Stimulated activated memory B cell treated with anti-CD40 and anti-IgM and Interleukin-4, amounts not matched to agents 10 μg/mL and 1 μg/mL and 100 μg/mL, for 72 hours (primary cell): ENCODE data around the gene EBF3.

Source experiments
- ATAC-seq: fragments of 150-1000 bp; cut with Tn5 transposase; 2 replicates; pipeline ENCODE4 v1.10.0; 2021
- H3K27ac Mint-ChIP-seq: one replicate; pipeline ENCODE4 v1.8.0; 2022; ENCODE audit warnings: mild to moderate bottlenecking, mixed read lengths
- H3K27me3 Mint-ChIP-seq: one replicate; pipeline ENCODE4 v1.8.0; 2022; ENCODE audit warnings: mixed read lengths
- H3K36me3 Mint-ChIP-seq: one replicate; pipeline ENCODE4 v1.8.0; 2022; ENCODE audit warnings: mixed read lengths
- H3K4me1 Mint-ChIP-seq: one replicate; pipeline ENCODE4 v1.8.0; 2022; ENCODE audit warnings: mixed read lengths
- H3K4me3 Mint-ChIP-seq: one replicate; pipeline ENCODE4 v1.8.0; 2022; ENCODE audit warnings: mild to moderate bottlenecking, moderate library complexity, mixed read lengths
- H3K9me3 Mint-ChIP-seq: one replicate; pipeline ENCODE4 v1.8.0; 2022; ENCODE audit warnings: mixed read lengths

EBF3 gene

GRCh38 chr10:129891806-129892205 is 72.3 kb downstream of the EBF3 start:
- Mint-ChIP-seq H3K27ac (no peak overlapping the region), H3K4me3 (no peak overlapping the region), H3K27me3 (peaks cover 6% of the 10 kb centered on the region), H3K4me1 (no peaks in the 10 kb centered on the region), H3K36me3 (no peaks in the 10 kb centered on the region), H3K9me3 (no peaks in the 10 kb centered on the region)
- ATAC-seq: no peak

- Mint-ChIP-seq H3K27me3 (no peaks in the 10 kb centered on the region), H3K27ac (no peak overlapping the region), H3K36me3 (no peaks in the 10 kb centered on the region), H3K4me3 (no peak overlapping the region), H3K9me3 (no peaks in the 10 kb centered on the region), H3K4me1 (no peaks in the 10 kb centered on the region)
- no peak for ATAC-seq
These were observed 73.9 kb downstream of the EBF3 start for GRCh38 chr10:129890170-129890569.

GRCh38 chr10:129888784-129889616 is 75.1 kb downstream of the EBF3 start:
- Mint-ChIP-seq H3K36me3 (no peaks in the 10 kb centered on the region), H3K4me3 (no peak overlapping the region), H3K4me1 (no peaks in the 10 kb centered on the region), H3K9me3 (no peaks in the 10 kb centered on the region), H3K27ac (no peak overlapping the region), H3K27me3 (no peaks in the 10 kb centered on the region)
- ATAC-seq: peak; percentile 57

- ATAC-seq: no peak
- Mint-ChIP-seq H3K27me3 (no peaks in the 10 kb centered on the region), H3K4me3 (no peak overlapping the region), H3K36me3 (no peaks in the 10 kb centered on the region), H3K9me3 (no peaks in the 10 kb centered on the region), H3K27ac (no peak overlapping the region), H3K4me1 (no peaks in the 10 kb centered on the region)
These were observed 75.9 kb downstream of the EBF3 start for GRCh38 chr10:129887986-129888783.

GRCh38 chr10:129887381-129887905 is 76.6 kb downstream of the EBF3 start:
- no peak overlapping the region for H3K27ac Mint-ChIP-seq
- H3K4me3 Mint-ChIP-seq: no peak overlapping the region
- no peak for ATAC-seq
- H3K36me3 Mint-ChIP-seq: no peaks in the 10 kb centered on the region
- no peaks in the 10 kb centered on the region for H3K9me3 Mint-ChIP-seq
- H3K4me1 Mint-ChIP-seq: no peaks in the 10 kb centered on the region
- H3K27me3 Mint-ChIP-seq: no peaks in the 10 kb centered on the region

GRCh38 chr10:129886263-129886662 is 77.8 kb downstream of the EBF3 start:
- H3K4me3 Mint-ChIP-seq: no peak overlapping the region
- H3K27ac Mint-ChIP-seq: no peak overlapping the region
- no peaks in the 10 kb centered on the region for H3K9me3 Mint-ChIP-seq
- H3K27me3 Mint-ChIP-seq: no peaks in the 10 kb centered on the region
- no peaks in the 10 kb centered on the region for H3K36me3 Mint-ChIP-seq
- no peaks in the 10 kb centered on the region for H3K4me1 Mint-ChIP-seq
- no peak for ATAC-seq

- no peak overlapping the region for H3K4me3 Mint-ChIP-seq
- no peak overlapping the region for H3K27ac Mint-ChIP-seq
- H3K36me3 Mint-ChIP-seq: no peaks in the 10 kb centered on the region
- H3K27me3 Mint-ChIP-seq: no peaks in the 10 kb centered on the region
- no peaks in the 10 kb centered on the region for H3K9me3 Mint-ChIP-seq
- H3K4me1 Mint-ChIP-seq: no peaks in the 10 kb centered on the region
- ATAC-seq: no peak
These were observed 78.5 kb downstream of the EBF3 start for GRCh38 chr10:129885526-129885925.

GRCh38 chr10:129884398-129885078 is 79.5 kb downstream of the EBF3 start:
- H3K27me3 Mint-ChIP-seq: no peaks in the 10 kb centered on the region

GRCh38 chr10:129883626-129884397 is 80.3 kb downstream of the EBF3 start:
- no peaks in the 10 kb centered on the region for H3K9me3 Mint-ChIP-seq
- H3K27me3 Mint-ChIP-seq: no peaks in the 10 kb centered on the region
- H3K36me3 Mint-ChIP-seq: no peaks in the 10 kb centered on the region
- H3K4me3 Mint-ChIP-seq: no peak overlapping the region
- no peak overlapping the region for H3K27ac Mint-ChIP-seq
- ATAC-seq: no peak
- H3K4me1 Mint-ChIP-seq: no peaks in the 10 kb centered on the region

More at GRCh38 chr10:129884398-129885078, 79.5 kb downstream of the EBF3 start:
- no peak for ATAC-seq
- no peak overlapping the region for H3K4me3 Mint-ChIP-seq
- H3K9me3 Mint-ChIP-seq: no peaks in the 10 kb centered on the region
- no peak overlapping the region for H3K27ac Mint-ChIP-seq
- no peaks in the 10 kb centered on the region for H3K4me1 Mint-ChIP-seq
- no peaks in the 10 kb centered on the region for H3K36me3 Mint-ChIP-seq

- H3K4me3 Mint-ChIP-seq: no peak overlapping the region
- ATAC-seq: no peak
- no peak overlapping the region for H3K27ac Mint-ChIP-seq
- no peaks in the 10 kb centered on the region for H3K27me3 Mint-ChIP-seq
- H3K36me3 Mint-ChIP-seq: no peaks in the 10 kb centered on the region
- no peaks in the 10 kb centered on the region for H3K9me3 Mint-ChIP-seq
- no peaks in the 10 kb centered on the region for H3K4me1 Mint-ChIP-seq
These were observed 81.0 kb downstream of the EBF3 start for GRCh38 chr10:129883029-129883428.

- Mint-ChIP-seq H3K36me3 (no peaks in the 10 kb centered on the region), H3K9me3 (no peaks in the 10 kb centered on the region), H3K27me3 (no peaks in the 10 kb centered on the region), H3K4me3 (no peak overlapping the region), H3K4me1 (no peaks in the 10 kb centered on the region), H3K27ac (no peak overlapping the region)
- ATAC-seq: no peak
These were observed 81.6 kb downstream of the EBF3 start for GRCh38 chr10:129882291-129883010.

- Mint-ChIP-seq H3K4me3 (no peak overlapping the region), H3K4me1 (no peaks in the 10 kb centered on the region), H3K27me3 (no peaks in the 10 kb centered on the region), H3K27ac (no peak overlapping the region), H3K9me3 (no peaks in the 10 kb centered on the region), H3K36me3 (no peaks in the 10 kb centered on the region)
- no peak for ATAC-seq
These were observed 82.4 kb downstream of the EBF3 start for GRCh38 chr10:129881641-129882040.

GRCh38 chr10:129880191-129880870 is 83.7 kb downstream of the EBF3 start:
- no peaks in the 10 kb centered on the region for H3K9me3 Mint-ChIP-seq
- ATAC-seq: peak; percentile 52
- H3K27ac Mint-ChIP-seq: no peak overlapping the region
- no peaks in the 10 kb centered on the region for H3K4me1 Mint-ChIP-seq
- no peaks in the 10 kb centered on the region for H3K36me3 Mint-ChIP-seq
- H3K4me3 Mint-ChIP-seq: no peak overlapping the region
- H3K27me3 Mint-ChIP-seq: no peaks in the 10 kb centered on the region

GRCh38 chr10:129879655-129880054 is 84.4 kb downstream of the EBF3 start:
- ATAC-seq: no peak
- Mint-ChIP-seq H3K36me3 (no peaks in the 10 kb centered on the region), H3K4me3 (no peak overlapping the region), H3K27ac (no peak overlapping the region), H3K4me1 (no peaks in the 10 kb centered on the region), H3K9me3 (no peaks in the 10 kb centered on the region), H3K27me3 (no peaks in the 10 kb centered on the region)
